Body of pancreas (tissue), 4 donors: ENCODE measurements around the gene PATE1. TPM values are rescaled to one million over a fixed set of nuclear protein-coding genes. Genes with fewer than 3 reads are reported as not detected.

Source experiments
- ATAC-seq: fragments of 150-250 bp; one replicate; pipeline ENCODE4 v1.9.1; 2016
- DNase-seq, 4 donors: peaks; one replicate each; pipeline ENCODE4 v3.0.0-alpha.2; 2019
- H3K27ac ChIP-seq, 4 donors: fragments of 200-600 bp; sonication (generic); 1 replicate in 3 of 4; 2 replicates in 1 of 4; pipeline versions ENCODE4 v1.5.1 to v1.6.1; 2016 to 2019; ENCODE audit warnings: mild to moderate bottlenecking in 1 of 4, mixed read lengths in 1 of 4, moderate library complexity in 1 of 4
- H3K27me3 ChIP-seq, 2 donors: fragments of 200-600 bp; sonication (generic); one replicate each; pipeline ENCODE4 v1.6.0; 2016; ENCODE audit warnings: mild to moderate bottlenecking in 1 of 2
- H3K36me3 ChIP-seq, 2 donors: fragments of 200-600 bp; sonication (generic); replicated peaks in 1 of 2; 2 replicates each; pipeline ENCODE4 v1.5.1; 2016; ENCODE audit warnings: low read depth in 2 of 2; ENCODE audit not compliant: insufficient read depth in 1 of 2
- H3K4me1 ChIP-seq: fragments of 200-600 bp; sonication (generic); one replicate; pipeline ENCODE4 v1.6.0; 2016
- H3K4me3 ChIP-seq, 2 donors: fragments of 200-600 bp; sonication (generic); 1 replicate in 1 of 2; 2 replicates in 1 of 2; pipeline ENCODE4 v1.5.1; 2016 to 2019
- H3K9me3 ChIP-seq, 3 donors: fragments of 200-600 bp; sonication (generic); 1 replicate in 2 of 3; 2 replicates in 1 of 3; pipeline ENCODE4 v1.5.1; 2016
- CTCF ChIP-seq, 7 experiments: fragments of 450-650 bp in 4 of 7; fragments of 200-600 bp in 3 of 7; sonication (generic) in 3 of 7; IDR thresholded peaks; one replicate each; pipeline ENCODE4 v1.5.1; 2016 to 2019; ENCODE audit warnings: antibody characterized with exemption in 7 of 7
- POLR2A ChIP-seq, 3 donors: fragments of 450-650 bp; IDR thresholded peaks; one replicate each; pipeline ENCODE4 v1.6.1; 2016; ENCODE audit warnings: antibody characterized with exemption in 3 of 3, mild to moderate bottlenecking in 2 of 3
- WGBS, 2 donors: methylation state at CpG; one replicate each; pipeline ENCODE4 v1.1.5; 2017; 5-methylcytosine and 5-hydroxymethylcytosine counted together
- intact Hi-C: fragments of 100-400 bp; cut with DNase I; formaldehyde crosslinking; loops from one replicate; pipeline ENCODE4 v1.15.1; 2023
- total RNA-seq, 2 donors: library from RNA; depleted of rRNA; stranded (reverse); fragments of >200 nt; gene quantifications; one replicate each; pipeline ENCODE4 v1.1.0, GENCODE V29; 2016

The PATE1 gene
- total RNA-seq, 2 donors from 2014 or later = not detected

- no peak for DNase-seq
- Histone ChIP-seq H3K4me1 (no peaks in the 10 kb centered on the region), H3K27me3 (no peaks in the 10 kb centered on the region), H3K27ac (no peak overlapping the region), H3K9me3 (no peaks in the 10 kb centered on the region), H3K36me3 (no peaks in the 10 kb centered on the region), H3K4me3 (no peak overlapping the region)
- 41 to 47% methylated on average over 2 of the region's 2 CpGs for WGBS, 2 donors
- TF ChIP-seq CTCF (IDR thresholded peaks at IDR 0.05) = no peak
- no peak for TF ChIP-seq POLR2A (IDR thresholded peaks at IDR 0.05)
- intact Hi-C loops = no loop called here
- ATAC-seq = no peak
Measured at GRCh38 chr11:125770583-125770982, 24.5 kb downstream of the PATE1 start.

GRCh38 chr11:125772834-125773505, 26.9 kb downstream of the PATE1 start:
- intact Hi-C loops = no loop called here
- Histone ChIP-seq H3K4me3 (no peak overlapping the region), H3K9me3 (no peaks in the 10 kb centered on the region), H3K36me3 (no peaks in the 10 kb centered on the region), H3K27me3 (no peaks in the 10 kb centered on the region), H3K4me1 (no peaks in the 10 kb centered on the region), H3K27ac (no peak overlapping the region)
- DNase-seq (no peak), ATAC-seq (no peak)
- TF ChIP-seq POLR2A (IDR thresholded peaks at IDR 0.05) (no peak), CTCF (IDR thresholded peaks at IDR 0.05) (no peak)
- 61 to 62% methylated on average over 3 of the region's 3 CpGs for WGBS, 2 donors

- intact Hi-C loops = no loop called here
- H3K4me3 ChIP-seq = no peak overlapping the region
- WGBS, 2 donors = 71% methylated on average over 3 of the region's 3 CpGs
- H3K36me3 ChIP-seq = no peaks in the 10 kb centered on the region
- TF ChIP-seq CTCF (IDR thresholded peaks at IDR 0.05) (no peak), POLR2A (IDR thresholded peaks at IDR 0.05) (no peak)
- no peak for ATAC-seq
- no peaks in the 10 kb centered on the region for H3K27me3 ChIP-seq
- H3K27ac ChIP-seq = no peak overlapping the region
- H3K4me1 ChIP-seq = no peaks in the 10 kb centered on the region
- H3K9me3 ChIP-seq = no peaks in the 10 kb centered on the region
- no peak for DNase-seq
Measured at GRCh38 chr11:125773516-125773915, 27.4 kb downstream of the PATE1 start.

GRCh38 chr11:125777309-125777708, 31.2 kb downstream of the PATE1 start:
- H3K27me3 ChIP-seq = no peaks in the 10 kb centered on the region
- no peak for DNase-seq
- H3K4me3 ChIP-seq = no peak overlapping the region
- intact Hi-C loops = no loop called here
- no peaks in the 10 kb centered on the region for H3K9me3 ChIP-seq
- H3K27ac ChIP-seq = no peak overlapping the region
- whole genome bisulfite sequencing, 2 donors = 58 to 59% methylated on average over 5 of the region's 5 CpGs
- no peaks in the 10 kb centered on the region for H3K4me1 ChIP-seq
- TF ChIP-seq CTCF (IDR thresholded peaks at IDR 0.05) = no peak
- no peak for TF ChIP-seq POLR2A (IDR thresholded peaks at IDR 0.05)
- no peak for ATAC-seq
- no peaks in the 10 kb centered on the region for H3K36me3 ChIP-seq

GRCh38 chr11:125778728-125779127, 32.6 kb downstream of the PATE1 start, which contains the start of gene PATE2:
Gene PATE2 (minus strand): TSS chr11:125778828. CDS start chr11:125778773, 55 bp downstream.
- no peak within 1 kb of the TSS for H3K27ac ChIP-seq
- ATAC-seq (no peak), DNase-seq (no peak)
- intact Hi-C loops = no loop called here
- H3K27me3 ChIP-seq = no peaks in the 10 kb centered on the region
- H3K36me3 ChIP-seq = no peaks in the 10 kb centered on the region
- no peak within 1 kb of the TSS for H3K4me3 ChIP-seq
- H3K4me1 ChIP-seq = no peaks in the 10 kb centered on the region
- H3K9me3 ChIP-seq = no peaks in the 10 kb centered on the region
- no peak for TF ChIP-seq POLR2A (IDR thresholded peaks at IDR 0.05)
- TF ChIP-seq CTCF (IDR thresholded peaks at IDR 0.05) = no peak
